Suprapubic skin (tissue), 4 donors: ENCODE data around the gene TSEN54. TPM values are rescaled to one million over a fixed set of nuclear protein-coding genes. Genes with fewer than 3 reads are reported as not detected.
A peak's percentile ranks its signal among the peaks of the same experiment; 100 is the strongest.

Experiments used
- DNase-seq, 2 donors: peaks; one replicate each; pipeline ENCODE4 v3.0.0-alpha.2; 2019; ENCODE audit warnings: low spot score in 2 of 2
- H3K27ac ChIP-seq: fragments of 200-600 bp; sonication (generic); one replicate; pipeline ENCODE4 v1.5.1; 2019
- H3K27me3 ChIP-seq: fragments of 200-600 bp; sonication (generic); one replicate; pipeline ENCODE4 v1.5.1; 2019
- H3K36me3 ChIP-seq: fragments of 200-600 bp; sonication (generic); one replicate; pipeline ENCODE4 v1.5.1; 2019
- H3K4me1 ChIP-seq: fragments of 200-600 bp; sonication (generic); one replicate; pipeline ENCODE4 v1.5.1; 2019
- H3K4me3 ChIP-seq: fragments of 200-600 bp; sonication (generic); one replicate; pipeline ENCODE4 v1.5.1; 2019; ENCODE audit warnings: mild to moderate bottlenecking
- H3K9me3 ChIP-seq: fragments of 200-600 bp; sonication (generic); one replicate; pipeline ENCODE4 v1.5.1; 2019
- EP300 ChIP-seq: sonication (generic); formaldehyde crosslinking; IDR thresholded peaks from one replicate; pipeline ENCODE4 v1.6.1; 2017; ENCODE audit warnings: antibody characterized with exemption
- POLR2A ChIP-seq, 2 donors: fragments of 450-650 bp; IDR thresholded peaks; one replicate each; pipeline ENCODE4 v1.6.1; 2017; ENCODE audit warnings: antibody characterized with exemption in 2 of 2, mild to moderate bottlenecking in 2 of 2, moderate library complexity in 2 of 2
- POLR2AphosphoS5 ChIP-seq, 3 donors: sonication (generic); formaldehyde crosslinking; IDR thresholded peaks; one replicate each; pipeline ENCODE4 v1.6.1; 2017; ENCODE audit warnings: antibody characterized with exemption in 3 of 3
- WGBS: methylation state at CpG from one replicate; pipeline ENCODE4 v1.1.5; 2018; 5-methylcytosine and 5-hydroxymethylcytosine counted together
- total RNA-seq, 4 donors: library from RNA; depleted of rRNA; stranded (reverse); fragments of >200 nt; gene quantifications; one replicate each; pipeline ENCODE4 v1.1.0, GENCODE V29; 2016
- TF ChIP-seq, protein P1 (sequence below), 2 donors: fragments of 200-600 bp in 1 of 2; fragments of 450-650 bp in 1 of 2; sonication (generic) in 1 of 2; IDR thresholded peaks; one replicate each; pipeline ENCODE4 v1.5.1; 2016 to 2019; ENCODE audit warnings: antibody characterized with exemption in 2 of 2, mild to moderate bottlenecking in 1 of 2, moderate library complexity in 1 of 2

The TSEN54 gene
- total RNA-seq, 4 donors from 2014 or later: 53.9 to 73.5 (median 62.9) TPM

- no peaks in the 10 kb centered on the region for H3K27me3 ChIP-seq
- H3K4me1 ChIP-seq: peaks cover 58% of the 10 kb centered on the region
- peaks cover 6% of the 10 kb centered on the region for H3K36me3 ChIP-seq
- WGBS: 62% methylated on average over 10 of the region's 10 CpGs
- H3K4me3 ChIP-seq: peak overlapping the region; percentile 79
- no peak overlapping the region for H3K27ac ChIP-seq
- no peaks in the 10 kb centered on the region for H3K9me3 ChIP-seq
- no peak for TF ChIP-seq POLR2AphosphoS5 (IDR thresholded peaks at IDR 0.05)
- TF ChIP-seq POLR2A (IDR thresholded peaks at IDR 0.05): no peak
- TF ChIP-seq, protein P1, sequence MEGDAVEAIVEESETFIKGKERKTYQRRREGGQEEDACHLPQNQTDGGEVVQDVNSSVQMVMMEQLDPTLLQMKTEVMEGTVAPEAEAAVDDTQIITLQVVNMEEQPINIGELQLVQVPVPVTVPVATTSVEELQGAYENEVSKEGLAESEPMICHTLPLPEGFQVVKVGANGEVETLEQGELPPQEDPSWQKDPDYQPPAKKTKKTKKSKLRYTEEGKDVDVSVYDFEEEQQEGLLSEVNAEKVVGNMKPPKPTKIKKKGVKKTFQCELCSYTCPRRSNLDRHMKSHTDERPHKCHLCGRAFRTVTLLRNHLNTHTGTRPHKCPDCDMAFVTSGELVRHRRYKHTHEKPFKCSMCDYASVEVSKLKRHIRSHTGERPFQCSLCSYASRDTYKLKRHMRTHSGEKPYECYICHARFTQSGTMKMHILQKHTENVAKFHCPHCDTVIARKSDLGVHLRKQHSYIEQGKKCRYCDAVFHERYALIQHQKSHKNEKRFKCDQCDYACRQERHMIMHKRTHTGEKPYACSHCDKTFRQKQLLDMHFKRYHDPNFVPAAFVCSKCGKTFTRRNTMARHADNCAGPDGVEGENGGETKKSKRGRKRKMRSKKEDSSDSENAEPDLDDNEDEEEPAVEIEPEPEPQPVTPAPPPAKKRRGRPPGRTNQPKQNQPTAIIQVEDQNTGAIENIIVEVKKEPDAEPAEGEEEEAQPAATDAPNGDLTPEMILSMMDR (IDR thresholded peaks at IDR 0.05): no peak
- TF ChIP-seq EP300: no peak
- DNase-seq: no peak
These were observed 3.2 kb upstream of the TSEN54 start for GRCh38 chr17:75512926-75513640.

DNA sequence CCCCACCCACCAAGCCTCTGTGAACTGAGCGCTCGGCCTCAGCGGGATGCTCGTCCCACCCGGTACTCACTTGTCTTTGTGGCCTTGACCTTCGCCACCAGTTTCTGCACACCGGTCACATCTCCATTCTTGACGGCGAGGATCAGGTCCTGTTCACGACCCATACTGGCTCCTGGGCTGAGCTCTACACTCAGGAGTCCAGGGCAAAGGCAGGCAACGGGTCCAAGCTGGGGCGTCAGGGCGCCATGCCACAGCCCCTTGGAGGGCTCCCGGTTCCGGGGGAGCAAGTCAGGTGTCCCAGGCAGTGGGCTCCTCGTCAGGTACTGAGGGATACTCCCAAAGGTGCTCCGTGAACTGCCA, 2.7 kb upstream of the TSEN54 start:
- no peak for TF ChIP-seq POLR2AphosphoS5 (IDR thresholded peaks at IDR 0.05)
- TF ChIP-seq EP300: no peak
- TF ChIP-seq POLR2A (IDR thresholded peaks at IDR 0.05): no peak
- TF ChIP-seq, protein P1 (IDR thresholded peaks at IDR 0.05): no peak
- peak overlapping the region; percentile 79 for H3K4me3 ChIP-seq
- peaks cover 6% of the 10 kb centered on the region for H3K36me3 ChIP-seq
- no peak for DNase-seq
- H3K27ac ChIP-seq: no peak overlapping the region
- no peaks in the 10 kb centered on the region for H3K27me3 ChIP-seq
- 85% methylated on average over 15 of the region's 17 CpGs for WGBS
- no peaks in the 10 kb centered on the region for H3K9me3 ChIP-seq
- H3K4me1 ChIP-seq: peaks cover 59% of the 10 kb centered on the region

- H3K36me3 ChIP-seq: peaks cover 10% of the 10 kb centered on the region
- 8% methylated on average over 7 of the region's 15 CpGs for WGBS
- H3K4me1 ChIP-seq: peaks cover 52% of the 10 kb centered on the region
- no peaks in the 10 kb centered on the region for H3K27me3 ChIP-seq
- H3K9me3 ChIP-seq: no peaks in the 10 kb centered on the region
- peak overlapping the region; percentile 79 for H3K4me3 ChIP-seq
- peak overlapping the region; percentile 79 for H3K27ac ChIP-seq
- TF ChIP-seq POLR2A (IDR thresholded peaks at IDR 0.05) (no peak), EP300 (no peak)
- no peak for DNase-seq
These were observed 1.9 kb upstream of the TSEN54 start for GRCh38 chr17:75514299-75514918.

DNA sequence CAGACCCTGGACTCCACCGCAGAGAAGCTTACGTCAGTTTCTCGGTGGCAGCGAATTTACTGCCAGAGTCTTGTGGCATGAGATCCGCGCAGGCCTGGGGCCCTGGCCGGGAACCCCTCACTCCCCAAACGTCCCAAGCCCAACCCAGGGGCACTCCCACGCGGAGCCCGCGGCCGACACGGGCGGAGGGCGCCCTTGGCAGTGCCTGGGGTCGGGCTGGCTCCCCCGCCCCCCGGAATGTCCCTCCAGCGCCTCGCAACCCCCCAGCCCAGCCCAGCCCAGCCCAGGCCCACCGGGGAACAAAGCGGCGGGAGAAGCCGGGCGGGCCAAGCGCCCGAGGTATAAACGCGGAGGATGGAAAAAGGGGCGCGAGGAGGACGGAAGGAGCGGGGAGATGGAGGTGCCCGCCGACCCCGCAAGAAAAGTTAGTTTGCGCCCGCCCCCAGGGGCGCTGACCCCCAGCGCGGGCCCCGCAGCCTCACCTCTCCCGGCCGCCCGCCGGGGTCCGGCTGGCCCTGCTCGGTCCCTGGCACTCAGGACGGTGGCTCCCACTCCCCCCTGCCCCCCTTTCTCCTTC, 1.3 kb upstream of the TSEN54 start:
- TF ChIP-seq EP300: no peak
- TF ChIP-seq POLR2AphosphoS5 (IDR thresholded peaks at IDR 0.05): no peak
- TF ChIP-seq POLR2A (IDR thresholded peaks at IDR 0.05): no peak
- TF ChIP-seq, protein P1 (IDR thresholded peaks at IDR 0.05): no peak
- WGBS: 0% methylated on average over 6 of the region's 50 CpGs
- Histone ChIP-seq H3K4me3 (peak overlapping the region; percentile 79), H3K36me3 (peaks cover 14% of the 10 kb centered on the region), H3K9me3 (no peaks in the 10 kb centered on the region), H3K4me1 (peaks cover 46% of the 10 kb centered on the region), H3K27ac (peak overlapping the region; percentile 79), H3K27me3 (no peaks in the 10 kb centered on the region)
- no peak for DNase-seq

- Histone ChIP-seq H3K4me3 (peak within 1 kb of the TSS; percentile 79), H3K4me1 (peaks cover 40% of the 10 kb centered on the region)
These were observed 653 bp upstream of the TSEN54 start, which contains the start of gene CASKIN2 for GRCh38 chr17:75515496-75516254. TSS of gene CASKIN2 (minus strand) at chr17:75515537. CDS start at chr17:75513804, 1,733 bp downstream.

More at GRCh38 chr17:75515496-75516254, 653 bp upstream of the TSEN54 start, which contains the start of gene CASKIN2:
- Histone ChIP-seq H3K27me3 (no peaks in the 10 kb centered on the region), H3K27ac (peak within 1 kb of the TSS; percentile 79), H3K9me3 (no peaks in the 10 kb centered on the region), H3K36me3 (peaks cover 14% of the 10 kb centered on the region)
- DNase-seq: peak; percentile 96
- WGBS: 0% methylated on average over 17 of the region's 78 CpGs
- no peak for TF ChIP-seq EP300
- TF ChIP-seq POLR2A (IDR thresholded peaks at IDR 0.05): no peak
- TF ChIP-seq, protein P1 (IDR thresholded peaks at IDR 0.05): peak; percentile 93 to 98
- peak in 1 of 3 donors; percentile 58 for TF ChIP-seq POLR2AphosphoS5 (IDR thresholded peaks at IDR 0.05)
